Measurements from ENCODE around the gene CARS2. TPM values are rescaled to one million over a fixed set of nuclear protein-coding genes. Genes with fewer than 3 reads are reported as not detected.
A peak's percentile ranks its signal among the peaks of the same experiment; 100 is the strongest.

The CARS2 gene
- total RNA-seq, 1 donor = 161 TPM

DNA sequence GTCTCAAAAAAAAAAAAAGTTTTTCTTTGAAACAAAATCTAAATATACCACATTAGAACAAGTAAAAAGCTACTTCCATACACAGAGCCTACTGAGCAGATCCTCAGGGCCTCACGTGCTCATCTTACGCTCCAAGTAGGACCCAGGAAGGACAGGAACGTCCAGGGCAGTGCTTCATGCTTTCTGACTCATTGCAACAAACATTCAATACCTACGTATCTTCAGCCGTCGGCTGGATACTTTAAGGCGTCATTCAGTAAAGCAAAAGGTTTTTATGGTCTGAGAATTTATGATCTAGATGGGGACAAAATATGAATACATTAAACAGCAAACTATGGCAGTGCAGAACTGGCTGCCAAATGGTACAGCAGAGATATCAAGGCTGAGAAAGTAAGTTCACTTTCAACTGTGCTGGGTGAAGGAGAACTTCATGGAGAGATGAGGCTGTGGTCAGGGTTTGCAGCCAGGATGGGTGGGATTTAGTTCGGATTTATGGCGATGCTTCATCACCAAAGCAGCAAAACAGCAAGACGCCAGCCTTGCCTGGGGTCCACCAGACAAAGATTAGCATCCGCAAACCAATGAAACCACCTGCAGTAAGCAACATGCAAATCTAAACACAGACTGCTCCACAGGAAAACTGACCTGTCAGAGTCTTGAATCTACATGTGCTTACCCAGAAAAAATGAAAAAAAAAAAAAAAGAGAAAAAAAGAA, 20.5 kb downstream of the CARS2 start:
- TF ChIP-seq, protein P1, sequence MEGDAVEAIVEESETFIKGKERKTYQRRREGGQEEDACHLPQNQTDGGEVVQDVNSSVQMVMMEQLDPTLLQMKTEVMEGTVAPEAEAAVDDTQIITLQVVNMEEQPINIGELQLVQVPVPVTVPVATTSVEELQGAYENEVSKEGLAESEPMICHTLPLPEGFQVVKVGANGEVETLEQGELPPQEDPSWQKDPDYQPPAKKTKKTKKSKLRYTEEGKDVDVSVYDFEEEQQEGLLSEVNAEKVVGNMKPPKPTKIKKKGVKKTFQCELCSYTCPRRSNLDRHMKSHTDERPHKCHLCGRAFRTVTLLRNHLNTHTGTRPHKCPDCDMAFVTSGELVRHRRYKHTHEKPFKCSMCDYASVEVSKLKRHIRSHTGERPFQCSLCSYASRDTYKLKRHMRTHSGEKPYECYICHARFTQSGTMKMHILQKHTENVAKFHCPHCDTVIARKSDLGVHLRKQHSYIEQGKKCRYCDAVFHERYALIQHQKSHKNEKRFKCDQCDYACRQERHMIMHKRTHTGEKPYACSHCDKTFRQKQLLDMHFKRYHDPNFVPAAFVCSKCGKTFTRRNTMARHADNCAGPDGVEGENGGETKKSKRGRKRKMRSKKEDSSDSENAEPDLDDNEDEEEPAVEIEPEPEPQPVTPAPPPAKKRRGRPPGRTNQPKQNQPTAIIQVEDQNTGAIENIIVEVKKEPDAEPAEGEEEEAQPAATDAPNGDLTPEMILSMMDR (IDR thresholded peaks at IDR 0.05; ENCODE audit: extremely low read depth, low read depth, low read length) = no peak
- H3K36me3 ChIP-seq (ENCODE audit: insufficient read depth, low read length) = peaks cover 81% of the 10 kb centered on the region
- H3K4me3 ChIP-seq (ENCODE audit: insufficient read depth, low read length) = no peak overlapping the region
- peak overlapping the region; percentile 56 for H3K27ac ChIP-seq (ENCODE audit: low read depth, low read length)
- peaks cover 5% of the 10 kb centered on the region for H4K20me1 ChIP-seq (ENCODE audit: insufficient read depth, low read length)
- peaks cover 39% of the 10 kb centered on the region for H3K79me2 ChIP-seq (ENCODE audit: insufficient read depth, low read length)
- H3K4me2 ChIP-seq (ENCODE audit: insufficient read depth, low read length) = no peak overlapping the region
- H3K9me3 ChIP-seq (ENCODE audit: low read depth, low read length) = no peaks in the 10 kb centered on the region
- H2AFZ ChIP-seq (ENCODE audit: low read length) = no peak overlapping the region
- no peaks in the 10 kb centered on the region for H3K4me1 ChIP-seq (ENCODE audit: insufficient read depth, low read length)
- H3K27me3 ChIP-seq (ENCODE audit: insufficient read depth, low read length) = no peaks in the 10 kb centered on the region
- peak; percentile 58 for DNase-seq (ENCODE audit: insufficient read length, low spot score, missing footprints)

DNA sequence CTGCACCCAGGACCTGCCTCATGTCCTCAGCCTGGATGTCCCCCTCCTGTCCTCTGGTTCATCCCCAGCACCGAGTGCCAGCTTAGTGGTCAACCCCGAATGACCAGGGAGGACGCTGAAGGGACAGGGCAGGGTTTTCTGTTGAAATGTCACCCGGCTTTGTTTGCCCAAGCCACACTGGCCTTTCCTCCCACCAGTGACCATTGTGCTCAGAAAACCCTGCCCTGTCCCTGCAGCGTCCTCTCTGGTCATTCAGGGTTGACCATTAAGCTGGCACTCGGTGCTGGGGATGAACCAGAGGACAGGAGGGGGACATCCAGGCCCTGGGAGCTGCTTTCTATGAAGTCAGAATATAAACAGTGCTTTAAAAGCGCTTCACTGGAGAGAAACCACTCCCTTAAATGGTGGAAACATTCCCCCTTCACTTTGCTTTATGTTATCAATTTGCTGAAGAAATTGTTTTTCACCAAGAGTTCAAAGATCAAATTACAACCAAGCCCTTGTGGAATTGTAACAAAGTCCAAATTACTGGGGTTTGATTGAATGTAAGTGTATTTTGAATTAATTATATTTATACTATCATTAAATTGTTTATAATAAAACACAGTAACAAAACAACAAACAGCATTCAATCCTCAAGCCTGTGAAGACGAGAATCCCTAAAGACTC, 21.4 kb downstream of the CARS2 start:
- peaks cover 87% of the 10 kb centered on the region for H3K36me3 ChIP-seq (ENCODE audit: insufficient read depth, low read length)
- peak; percentile 30 for DNase-seq (ENCODE audit: insufficient read length, low spot score, missing footprints)
- no peaks in the 10 kb centered on the region for H3K27me3 ChIP-seq (ENCODE audit: insufficient read depth, low read length)
- no peak overlapping the region for H2AFZ ChIP-seq (ENCODE audit: low read length)
- peaks cover 38% of the 10 kb centered on the region for H3K79me2 ChIP-seq (ENCODE audit: insufficient read depth, low read length)
- H4K20me1 ChIP-seq (ENCODE audit: insufficient read depth, low read length) = peaks cover 6% of the 10 kb centered on the region
- TF ChIP-seq, protein P1 (IDR thresholded peaks at IDR 0.05; ENCODE audit: extremely low read depth, low read depth, low read length) = no peak
- no peaks in the 10 kb centered on the region for H3K4me1 ChIP-seq (ENCODE audit: insufficient read depth, low read length)
- peak overlapping the region; percentile 56 for H3K27ac ChIP-seq (ENCODE audit: low read depth, low read length)
- H3K9me3 ChIP-seq (ENCODE audit: low read depth, low read length) = no peaks in the 10 kb centered on the region
- no peak overlapping the region for H3K4me3 ChIP-seq (ENCODE audit: insufficient read depth, low read length)
- H3K4me2 ChIP-seq (ENCODE audit: insufficient read depth, low read length) = no peak overlapping the region

- Histone ChIP-seq H3K27me3 (ENCODE audit: insufficient read depth, low read length) (no peaks in the 10 kb centered on the region), H3K79me2 (ENCODE audit: insufficient read depth, low read length) (peaks cover 36% of the 10 kb centered on the region), H3K4me3 (ENCODE audit: insufficient read depth, low read length) (no peak overlapping the region), H3K36me3 (ENCODE audit: insufficient read depth, low read length) (peaks cover 82% of the 10 kb centered on the region), H3K4me2 (ENCODE audit: insufficient read depth, low read length) (no peak overlapping the region), H4K20me1 (ENCODE audit: insufficient read depth, low read length) (peaks cover 6% of the 10 kb centered on the region), H3K9me3 (ENCODE audit: low read depth, low read length) (no peaks in the 10 kb centered on the region), H3K4me1 (ENCODE audit: insufficient read depth, low read length) (no peaks in the 10 kb centered on the region), H2AFZ (ENCODE audit: low read length) (no peak overlapping the region), H3K27ac (ENCODE audit: low read depth, low read length) (no peak overlapping the region)
- no peak for DNase-seq (ENCODE audit: insufficient read length, low spot score, missing footprints)
- TF ChIP-seq, protein P1 (IDR thresholded peaks at IDR 0.05; ENCODE audit: extremely low read depth, low read depth, low read length) = no peak
Measured at GRCh38 chr13:110683921-110684320, 22.0 kb downstream of the CARS2 start.

DNA sequence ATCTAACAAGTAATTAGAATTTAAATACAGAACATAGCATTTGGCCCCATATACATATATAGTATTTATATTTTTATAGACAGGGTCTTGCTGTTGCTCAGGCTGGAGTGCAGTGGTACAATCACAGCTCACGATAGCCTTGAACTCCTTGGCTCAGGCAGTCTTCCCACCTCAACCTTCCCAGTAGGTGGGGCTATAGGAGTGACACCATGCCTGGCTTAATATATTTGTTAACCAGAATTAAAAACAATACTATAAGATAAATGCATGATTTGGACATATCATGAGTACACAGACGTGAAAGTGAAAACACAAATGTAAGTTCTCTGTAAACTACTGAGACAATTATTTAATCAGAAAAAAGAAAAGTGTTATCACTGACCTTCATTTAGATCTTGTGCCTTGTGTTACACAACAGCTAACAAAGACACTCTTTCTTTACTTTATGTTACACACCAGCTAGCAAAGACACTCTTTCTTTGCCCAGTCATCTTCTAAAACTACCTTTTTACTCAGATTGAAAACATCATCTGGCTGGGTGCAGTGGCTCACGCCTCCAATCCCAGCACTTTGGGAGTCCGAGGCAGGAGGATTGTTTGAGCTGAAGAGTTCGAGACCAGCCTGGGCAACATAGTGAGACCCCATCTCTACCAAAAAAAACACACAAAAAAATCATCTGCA, 22.6 kb downstream of the CARS2 start:
- no peak overlapping the region for H3K4me3 ChIP-seq (ENCODE audit: insufficient read depth, low read length)
- TF ChIP-seq, protein P1 (IDR thresholded peaks at IDR 0.05; ENCODE audit: extremely low read depth, low read depth, low read length) = peak; percentile 42
- H2AFZ ChIP-seq (ENCODE audit: low read length) = no peak overlapping the region
- no peaks in the 10 kb centered on the region for H3K27me3 ChIP-seq (ENCODE audit: insufficient read depth, low read length)
- H3K4me1 ChIP-seq (ENCODE audit: insufficient read depth, low read length) = no peaks in the 10 kb centered on the region
- peaks cover 41% of the 10 kb centered on the region for H3K79me2 ChIP-seq (ENCODE audit: insufficient read depth, low read length)
- no peaks in the 10 kb centered on the region for H3K9me3 ChIP-seq (ENCODE audit: low read depth, low read length)
- H3K27ac ChIP-seq (ENCODE audit: low read depth, low read length) = no peak overlapping the region
- peaks cover 87% of the 10 kb centered on the region for H3K36me3 ChIP-seq (ENCODE audit: insufficient read depth, low read length)
- DNase-seq (ENCODE audit: insufficient read length, low spot score, missing footprints) = peak; percentile 59
- H3K4me2 ChIP-seq (ENCODE audit: insufficient read depth, low read length) = no peak overlapping the region
- peaks cover 6% of the 10 kb centered on the region for H4K20me1 ChIP-seq (ENCODE audit: insufficient read depth, low read length)

All from osteoblast (primary cell).